PC-3 (cell line): ENCODE results near the gene GKN1. TPM values are rescaled to one million over a fixed set of nuclear protein-coding genes. Genes with fewer than 3 reads are reported as not detected.

Source experiments
- ATAC-seq: fragments of 200-7000 bp; cut with Tn5 transposase; 2 replicates; pipeline ENCODE4 v1.9.1; 2020; ENCODE audit warnings: mild to moderate bottlenecking, moderate library complexity
- BruUV-seq: library from RNA; stranded (reverse); fragments of 400-500 nt; replicated peaks from 2 replicates; lab custom pipeline; 2021; lab: Mats Ljungman, UMichigan
- CTCF ChIA-PET: fragments of 300-600 bp; sonication (Branson Sonifier 250); formaldehyde crosslinking; loops from one replicate; lab custom pipeline; 2022; ENCODE audit warnings: antibody characterized with exemption; lab: Charles Lee
- POLR2A ChIA-PET: fragments of 300-600 bp; sonication (Branson Sonifier 250); formaldehyde crosslinking; loops from one replicate; lab custom pipeline; 2022; ENCODE audit warnings: antibody characterized with exemption; ENCODE audit not compliant: unreplicated experiment; lab: Charles Lee
- DNase-seq: peaks from one replicate; pipeline ENCODE4 v3.0.0-alpha.2; 2015
- H2AFZ ChIP-seq: fragments of 300-600 bp; sonication (generic); 2 replicates; pipeline ENCODE4 v1.6.0; 2016; ENCODE audit warnings: antibody characterized with exemption, low read length
- H3F3A ChIP-seq: fragments of 300-600 bp; sonication (generic); one replicate; pipeline ENCODE4 v1.6.0; 2017; ENCODE audit warnings: antibody characterized with exemption, low read length, control low read depth, mild to moderate bottlenecking; ENCODE audit not compliant: unreplicated experiment
- H3K27ac ChIP-seq: fragments of 300-600 bp; sonication (generic); 2 replicates; pipeline ENCODE4 v1.5.1; 2016; ENCODE audit warnings: mild to moderate bottlenecking, low read length
- H3K27me3 ChIP-seq: fragments of 300-600 bp; sonication (generic); 2 replicates; pipeline ENCODE4 v1.6.1; 2016; ENCODE audit warnings: low read length, mixed read lengths
- H3K36me3 ChIP-seq: fragments of 300-600 bp; sonication (generic); 2 replicates; pipeline ENCODE4 v1.6.1; 2016; ENCODE audit warnings: low read depth, mixed run types, low read length, mixed read lengths
- H3K4me1 ChIP-seq: fragments of 300-600 bp; sonication (generic); 2 replicates; pipeline ENCODE4 v1.5.1; 2016; ENCODE audit warnings: low read length; ENCODE audit not compliant: insufficient read depth
- H3K4me2 ChIP-seq: fragments of 300-600 bp; sonication (generic); 2 replicates; pipeline ENCODE4 v1.6.0; 2016; ENCODE audit warnings: low read length
- H3K4me3 ChIP-seq: fragments of 300-600 bp; sonication (generic); 2 replicates; pipeline ENCODE4 v1.5.1; 2016; ENCODE audit warnings: mild to moderate bottlenecking, low read length, mixed read lengths
- H3K79me2 ChIP-seq: fragments of 300-600 bp; sonication (generic); 2 replicates; pipeline ENCODE4 v1.6.1; 2017; ENCODE audit warnings: low read length, mixed read lengths
- H3K9ac ChIP-seq: fragments of 300-600 bp; sonication (generic); 2 replicates; pipeline ENCODE4 v1.6.0; 2016; ENCODE audit warnings: mild to moderate bottlenecking, low read length
- H3K9me2 ChIP-seq: fragments of 300-600 bp; sonication (generic); replicated peaks from 2 replicates; pipeline ENCODE4 v1.6.1; 2016; ENCODE audit warnings: mixed run types, low read length, mixed read lengths
- H3K9me3 ChIP-seq: fragments of 300-600 bp; sonication (generic); 2 replicates; pipeline ENCODE4 v1.6.1; 2016; ENCODE audit warnings: low read length, mixed read lengths
- H4K20me1 ChIP-seq: fragments of 300-600 bp; sonication (generic); 2 replicates; pipeline ENCODE4 v1.6.1; 2016; ENCODE audit warnings: low read length, mixed read lengths
- CTCF ChIP-seq: fragments of 300-600 bp; sonication (generic); conservative IDR thresholded peaks from 2 replicates; pipeline ENCODE4 v1.5.1; 2017; ENCODE audit warnings: antibody characterized with exemption, low read depth, mild to moderate bottlenecking, low read length
- EZH2 ChIP-seq: fragments of 300-600 bp; sonication (generic); IDR thresholded peaks from one replicate; pipeline ENCODE4 v1.6.1; 2017; ENCODE audit warnings: antibody characterized with exemption, mild to moderate bottlenecking, low read length; ENCODE audit not compliant: unreplicated experiment
- EZH2phosphoT487 ChIP-seq: fragments of 300-600 bp; sonication (generic); IDR thresholded peaks from 2 replicates; pipeline ENCODE4 v1.6.1; 2018; ENCODE audit warnings: mild to moderate bottlenecking, antibody characterized with exemption, low read length, borderline replicate concordance
- intact Hi-C: fragments of 100-400 bp; cut with micrococcal nuclease; formaldehyde crosslinking; loops from 2 replicates; pipeline ENCODE4 v1.9.0; 2023
- total RNA-seq: library from RNA; depleted of rRNA; stranded (reverse); fragments of >200 nt; gene quantifications from 2 replicates; pipeline ENCODE4 v1.2.3, GENCODE V29; 2014

The GKN1 gene
- total RNA-seq, 1 experiment from 2014 or later: not detected

- Histone ChIP-seq H4K20me1 (no peaks in the 10 kb centered on the region), H3K27me3 (no peaks in the 10 kb centered on the region), H3K4me3 (no peak overlapping the region), H2AFZ (no peak overlapping the region), H3K36me3 (no peaks in the 10 kb centered on the region), H3K9ac (no peak overlapping the region), H3K9me2 (0 out of 2 replicates have a peak, but pooled peaks cover 3% of the 10 kb centered on the region), H3F3A (no peaks in the 10 kb centered on the region), H3K4me2 (no peak overlapping the region), H3K79me2 (no peaks in the 10 kb centered on the region), H3K4me1 (no peaks in the 10 kb centered on the region), H3K27ac (no peak overlapping the region), H3K9me3 (0 out of 2 replicates have a peak, but pooled peaks cover 5% of the 10 kb centered on the region)
- CTCF ChIA-PET: interaction anchor here (0.6 kb wide), 1 partner anchor 174 kb away, joined by 5 read pairs; no protein-coding TSS in a partner anchor
- intact Hi-C loops: no loop called here
- ATAC-seq (no peak), DNase-seq (no peak)
- POLR2A ChIA-PET: no interaction called here
- TF ChIP-seq EZH2 (no peak), EZH2phosphoT487 (no peak), CTCF (no peak)
- BruUV-seq: no TSS peak
Observed at GRCh38 chr2:69001879-69002278, 27.4 kb downstream of the GKN1 start.

GRCh38 chr2:69003731-69004130 is 29.3 kb downstream of the GKN1 start:
- no peak for DNase-seq
- no peak overlapping the region for H3K27ac ChIP-seq
- H3K9me2 ChIP-seq: 0 out of 2 replicates have a peak, but pooled peaks cover 3% of the 10 kb centered on the region
- H4K20me1 ChIP-seq: no peaks in the 10 kb centered on the region
- no peaks in the 10 kb centered on the region for H3K4me1 ChIP-seq
- TF ChIP-seq CTCF (no peak), EZH2 (no peak), EZH2phosphoT487 (no peak)
- no peak overlapping the region for H2AFZ ChIP-seq
- no peaks in the 10 kb centered on the region for H3K36me3 ChIP-seq
- CTCF ChIA-PET: no interaction called here
- intact Hi-C loops: no loop called here
- no peak overlapping the region for H3K4me3 ChIP-seq
- POLR2A ChIA-PET: no interaction called here
- H3F3A ChIP-seq: no peaks in the 10 kb centered on the region
- H3K9ac ChIP-seq: no peak overlapping the region
- H3K4me2 ChIP-seq: no peak overlapping the region
- no peaks in the 10 kb centered on the region for H3K27me3 ChIP-seq
- 0 out of 2 replicates have a peak, but pooled peaks cover 5% of the 10 kb centered on the region for H3K9me3 ChIP-seq
- no peak for ATAC-seq
- no TSS peak for BruUV-seq
- H3K79me2 ChIP-seq: no peaks in the 10 kb centered on the region

GRCh38 chr2:69007169-69007568 is 32.7 kb downstream of the GKN1 start:
- no peak overlapping the region for H3K27ac ChIP-seq
- BruUV-seq: no TSS peak
- intact Hi-C loops: no loop called here

More at GRCh38 chr2:69007169-69007568, 32.7 kb downstream of the GKN1 start:
- H4K20me1 ChIP-seq: no peaks in the 10 kb centered on the region
- TF ChIP-seq CTCF (no peak), EZH2phosphoT487 (no peak), EZH2 (no peak)
- CTCF ChIA-PET: no interaction called here
- POLR2A ChIA-PET: interaction anchor here (0.6 kb wide), 1 partner anchor 8 kb away, joined by 3 read pairs; no protein-coding TSS in a partner anchor
- no peaks in the 10 kb centered on the region for H3K79me2 ChIP-seq
- no peaks in the 10 kb centered on the region for H3K36me3 ChIP-seq
- H3K9me3 ChIP-seq: no peaks in the 10 kb centered on the region
- DNase-seq (no peak), ATAC-seq (no peak)
- H3K4me2 ChIP-seq: no peak overlapping the region
- no peak overlapping the region for H3K4me3 ChIP-seq
- H3K9me2 ChIP-seq: 0 out of 2 replicates have a peak, but pooled peaks cover 3% of the 10 kb centered on the region
- no peaks in the 10 kb centered on the region for H3F3A ChIP-seq
- no peaks in the 10 kb centered on the region for H3K4me1 ChIP-seq
- no peak overlapping the region for H2AFZ ChIP-seq
- H3K9ac ChIP-seq: no peak overlapping the region
- H3K27me3 ChIP-seq: no peaks in the 10 kb centered on the region
